ENCODE measurements around the gene GLRA1.

Gene GLRA1

DNA sequence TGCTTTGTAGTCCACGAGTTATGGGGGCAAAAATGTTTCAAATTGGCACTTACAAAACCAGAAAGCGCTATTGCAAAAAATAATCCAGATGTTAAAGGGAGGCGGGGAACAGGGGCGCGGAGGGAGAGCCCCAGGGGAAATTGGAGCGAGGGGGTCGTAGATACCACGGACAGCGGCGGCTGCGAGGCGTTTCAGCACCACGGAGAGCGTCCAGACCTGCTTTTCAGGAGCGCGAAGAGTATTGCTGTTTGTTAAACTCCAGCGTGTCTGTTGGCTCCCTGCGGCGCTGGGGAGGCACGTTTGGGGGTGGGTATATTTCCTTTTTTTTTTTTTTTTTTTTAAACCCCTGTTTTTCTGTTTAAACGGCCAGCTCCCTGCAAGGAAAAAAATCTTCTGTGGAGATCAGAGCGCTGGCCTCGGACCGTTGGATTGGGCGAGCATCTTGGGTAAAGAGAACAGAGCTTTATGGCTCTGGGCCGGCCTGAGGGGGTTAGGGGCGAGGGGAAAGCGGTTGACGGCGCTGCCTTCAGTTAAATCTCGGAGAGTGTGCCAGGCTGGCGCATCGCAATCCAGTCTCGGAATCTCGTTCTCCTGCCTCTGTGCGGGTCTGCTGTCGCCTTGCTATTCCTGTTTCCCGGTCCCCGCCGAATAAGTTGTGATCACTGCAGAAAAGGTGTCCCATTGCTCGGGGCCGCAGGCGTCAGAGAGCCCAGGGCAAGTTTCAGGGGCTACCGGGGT lies at the start of gene GLRA1:
GLRA1 (minus strand) TSS at position 288 of the 738 bp plus-strand sequence. CDS start 302 bp downstream, outside the sequence.
- peaks cover 52% of the 10 kb centered on the region for H3K27me3 Mint-ChIP-seq (ENCODE audit: low read depth)
- H3K4me3 Mint-ChIP-seq, result peak within 1 kb of the TSS in 1 of 3 experiments; percentile 49
- TF ChIP-seq, protein P1, sequence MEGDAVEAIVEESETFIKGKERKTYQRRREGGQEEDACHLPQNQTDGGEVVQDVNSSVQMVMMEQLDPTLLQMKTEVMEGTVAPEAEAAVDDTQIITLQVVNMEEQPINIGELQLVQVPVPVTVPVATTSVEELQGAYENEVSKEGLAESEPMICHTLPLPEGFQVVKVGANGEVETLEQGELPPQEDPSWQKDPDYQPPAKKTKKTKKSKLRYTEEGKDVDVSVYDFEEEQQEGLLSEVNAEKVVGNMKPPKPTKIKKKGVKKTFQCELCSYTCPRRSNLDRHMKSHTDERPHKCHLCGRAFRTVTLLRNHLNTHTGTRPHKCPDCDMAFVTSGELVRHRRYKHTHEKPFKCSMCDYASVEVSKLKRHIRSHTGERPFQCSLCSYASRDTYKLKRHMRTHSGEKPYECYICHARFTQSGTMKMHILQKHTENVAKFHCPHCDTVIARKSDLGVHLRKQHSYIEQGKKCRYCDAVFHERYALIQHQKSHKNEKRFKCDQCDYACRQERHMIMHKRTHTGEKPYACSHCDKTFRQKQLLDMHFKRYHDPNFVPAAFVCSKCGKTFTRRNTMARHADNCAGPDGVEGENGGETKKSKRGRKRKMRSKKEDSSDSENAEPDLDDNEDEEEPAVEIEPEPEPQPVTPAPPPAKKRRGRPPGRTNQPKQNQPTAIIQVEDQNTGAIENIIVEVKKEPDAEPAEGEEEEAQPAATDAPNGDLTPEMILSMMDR (IDR thresholded peaks at IDR 0.05; ENCODE audit: unreplicated experiment in 3 of 3), result no peak
- no peak within 1 kb of the TSS for H3K27ac Mint-ChIP-seq
- H3K4me1 Mint-ChIP-seq, result no peaks in the 10 kb centered on the region
- peaks cover 7% of the 10 kb centered on the region for H3K9me3 Mint-ChIP-seq
- no peaks in the 10 kb centered on the region for H3K36me3 Mint-ChIP-seq (ENCODE audit: low read depth)

DNA sequence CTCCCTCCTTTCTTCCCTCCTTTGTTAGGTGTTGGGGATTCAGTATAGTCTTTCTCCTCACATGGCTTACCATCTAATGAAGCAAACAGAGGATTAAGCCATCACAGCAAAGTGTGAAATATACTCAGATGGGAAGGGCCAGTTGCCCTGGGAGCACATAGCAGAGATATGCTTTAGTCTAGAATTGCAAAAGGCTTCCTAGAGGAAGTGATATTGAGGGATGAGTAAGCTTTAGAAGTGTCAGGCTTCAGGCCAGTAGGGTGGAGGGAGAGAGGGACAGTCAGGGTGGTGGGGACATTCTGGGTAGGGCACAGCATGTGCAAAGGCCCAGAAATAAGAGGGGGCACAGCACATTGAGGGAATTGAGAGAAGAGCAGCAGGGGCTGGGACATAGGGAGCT lies 46.2 kb upstream of the GLRA1 start:
- Mint-ChIP-seq H3K4me1 (no peaks in the 10 kb centered on the region), H3K27ac (no peak overlapping the region), H3K36me3 (ENCODE audit: low read depth) (no peaks in the 10 kb centered on the region), H3K27me3 (ENCODE audit: low read depth) (no peaks in the 10 kb centered on the region), H3K4me3 (no peak overlapping the region), H3K9me3 (no peaks in the 10 kb centered on the region)
- TF ChIP-seq, protein P1 (IDR thresholded peaks at IDR 0.05; ENCODE audit: unreplicated experiment in 3 of 3), result no peak

DNA sequence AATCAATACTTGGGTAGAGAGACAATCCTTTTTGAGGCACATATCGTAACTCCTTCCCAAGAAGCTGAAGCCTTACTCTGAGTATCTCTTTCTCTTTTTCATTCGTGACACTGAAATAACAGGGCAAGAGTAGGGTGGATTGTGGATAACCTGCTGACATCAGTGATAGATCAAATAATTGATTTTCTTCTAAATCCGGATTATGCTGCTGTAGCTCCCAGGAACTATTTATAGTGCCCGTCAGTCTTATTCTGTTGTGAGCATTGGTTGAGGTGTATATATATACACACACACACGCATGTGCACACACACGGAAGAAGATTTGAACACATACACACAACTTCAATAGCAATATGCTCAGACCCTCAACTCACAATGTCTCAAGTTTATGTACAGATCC lies 43.2 kb upstream of the GLRA1 start:
- Mint-ChIP-seq H3K27ac (no peak overlapping the region), H3K36me3 (ENCODE audit: low read depth) (no peaks in the 10 kb centered on the region), H3K9me3 (no peaks in the 10 kb centered on the region), H3K27me3 (ENCODE audit: low read depth) (no peaks in the 10 kb centered on the region), H3K4me1 (peaks cover 9% of the 10 kb centered on the region), H3K4me3 (no peak overlapping the region)
- TF ChIP-seq, protein P1 (IDR thresholded peaks at IDR 0.05; ENCODE audit: unreplicated experiment in 3 of 3), result no peak

DNA sequence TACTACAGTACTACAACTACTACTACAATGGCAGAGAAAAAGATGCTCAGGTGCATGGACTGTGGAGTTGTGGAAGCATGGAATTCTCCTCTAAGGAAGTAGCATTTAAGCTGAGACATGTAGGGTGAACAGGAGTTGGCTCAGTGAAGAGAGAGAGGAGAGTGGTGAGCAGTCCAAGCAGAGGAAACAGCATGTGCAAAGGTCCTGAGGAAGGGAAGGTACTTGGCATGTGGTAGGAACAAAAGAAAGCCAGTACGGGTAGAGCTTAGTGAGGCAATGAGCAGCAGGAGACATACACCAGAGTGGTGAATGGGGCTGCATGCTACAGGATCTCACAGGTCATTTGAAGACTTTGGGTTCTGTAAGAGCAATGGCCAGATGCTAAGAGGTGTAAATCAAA lies 41.4 kb upstream of the GLRA1 start:
- no peaks in the 10 kb centered on the region for H3K9me3 Mint-ChIP-seq
- H3K27me3 Mint-ChIP-seq (ENCODE audit: low read depth), result no peaks in the 10 kb centered on the region
- H3K4me3 Mint-ChIP-seq, result no peak overlapping the region
- H3K27ac Mint-ChIP-seq, result no peak overlapping the region
- H3K36me3 Mint-ChIP-seq (ENCODE audit: low read depth), result no peaks in the 10 kb centered on the region
- peaks cover 18% of the 10 kb centered on the region for H3K4me1 Mint-ChIP-seq
- TF ChIP-seq, protein P1 (IDR thresholded peaks at IDR 0.05; ENCODE audit: unreplicated experiment in 3 of 3), result no peak

DNA sequence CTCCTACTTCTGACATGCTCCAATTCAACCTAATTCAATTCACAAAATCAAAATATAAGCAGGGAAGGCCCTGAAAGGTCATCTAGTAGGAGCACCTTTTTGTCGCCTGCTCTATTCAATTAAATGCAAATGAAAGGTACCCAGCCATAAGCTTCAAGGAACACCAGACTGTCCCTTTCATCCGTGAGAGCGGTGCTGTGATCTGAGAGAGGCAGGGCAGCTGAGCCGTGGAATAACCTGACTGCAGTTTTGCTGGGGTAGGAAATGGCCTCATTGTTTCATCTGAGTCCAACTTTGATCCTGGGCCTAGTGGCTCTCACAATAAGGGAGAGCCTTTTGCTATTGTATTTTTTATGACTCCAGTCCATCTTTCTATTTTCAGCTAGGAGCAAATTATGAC lies 39.8 kb upstream of the GLRA1 start:
- TF ChIP-seq, protein P1 (IDR thresholded peaks at IDR 0.05; ENCODE audit: unreplicated experiment in 3 of 3), result no peak
- H3K4me1 Mint-ChIP-seq, result peaks cover 34% of the 10 kb centered on the region
- H3K27ac Mint-ChIP-seq, result no peak overlapping the region
- H3K36me3 Mint-ChIP-seq (ENCODE audit: low read depth), result no peaks in the 10 kb centered on the region
- no peaks in the 10 kb centered on the region for H3K9me3 Mint-ChIP-seq
- no peak overlapping the region for H3K4me3 Mint-ChIP-seq
- no peaks in the 10 kb centered on the region for H3K27me3 Mint-ChIP-seq (ENCODE audit: low read depth)

DNA sequence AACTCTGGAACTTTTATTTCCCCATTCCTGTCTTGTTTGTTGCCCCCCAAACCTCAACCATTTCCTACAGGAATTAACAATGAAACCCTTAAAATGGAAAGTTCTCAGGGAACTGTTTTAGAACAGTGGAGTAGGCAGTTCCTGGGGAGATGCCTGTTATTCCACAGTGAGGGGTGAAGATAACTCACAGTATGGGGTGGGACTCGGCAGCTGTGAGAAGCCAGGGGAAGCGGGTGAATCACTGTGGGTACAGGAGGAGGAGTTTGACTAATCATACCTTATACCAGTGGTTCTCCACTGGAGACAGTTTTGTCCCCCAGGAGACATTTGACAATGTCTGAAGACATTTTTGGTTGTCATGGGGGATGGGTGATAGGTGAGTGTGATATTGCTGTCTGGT lies 36.9 kb upstream of the GLRA1 start:
- no peaks in the 10 kb centered on the region for H3K36me3 Mint-ChIP-seq (ENCODE audit: low read depth)
- no peaks in the 10 kb centered on the region for H3K9me3 Mint-ChIP-seq
- H3K4me1 Mint-ChIP-seq, result peaks cover 53% of the 10 kb centered on the region
- TF ChIP-seq, protein P1 (IDR thresholded peaks at IDR 0.05; ENCODE audit: unreplicated experiment in 3 of 3), result no peak
- no peak overlapping the region for H3K27ac Mint-ChIP-seq
- no peak overlapping the region for H3K4me3 Mint-ChIP-seq
- H3K27me3 Mint-ChIP-seq (ENCODE audit: low read depth), result peaks cover under 1% of the 10 kb centered on the region
